Endothelial cell of umbilical vein (primary cell): ENCODE data around the gene GNPDA1. TPM values are rescaled to one million over a fixed set of nuclear protein-coding genes. Genes with fewer than 3 reads are reported as not detected.

Experiments
- BruUV-seq: library from RNA; stranded (reverse); fragments of 400-500 nt; replicated peaks from 2 replicates; lab custom pipeline; 2021; lab: Mats Ljungman, UMichigan
- CTCF ChIA-PET: fragments of 300-600, 350-600 bp; sonication (Branson Sonifier 250); formaldehyde crosslinking; loops from one replicate; lab custom pipeline; 2021; ENCODE audit warnings: antibody characterized with exemption, inconsistent platforms; lab: Charles Lee
- POLR2A ChIA-PET: fragments of 300-600, 350-600 bp; sonication (Branson Sonifier 250); formaldehyde crosslinking; loops from one replicate; lab custom pipeline; 2021; ENCODE audit warnings: antibody characterized with exemption, inconsistent platforms; lab: Charles Lee
- DNase-seq: peaks from one replicate; pipeline ENCODE4 v3.0.0-alpha.2; 2011; ENCODE audit warnings: low read depth, low spot score
- FAIRE-seq: peaks from 2 replicates; lab custom pipeline; 2011; peaks lifted over from hg19 to GRCh38; lab: Jason Lieb, UNC
- H2AFZ ChIP-seq: 2 replicates; pipeline ENCODE4 v1.6.0; 2012; ENCODE audit warnings: low read depth, low read length, control low read depth, inconsistent platforms
- H3K27ac ChIP-seq: 2 replicates; pipeline ENCODE4 v1.5.1; 2011; ENCODE audit warnings: low read depth, mild to moderate bottlenecking, control low read depth, low read length, moderate library complexity; ENCODE audit not compliant: insufficient read depth
- H3K27me3 ChIP-seq, 2 experiments: 2 replicates each; pipeline versions ENCODE4 v1.6.0 to v1.6.1; 2011; ENCODE audit warnings: low read length in 2 of 2, mixed read lengths in 1 of 2; ENCODE audit not compliant: control insufficient read depth in 2 of 2, insufficient read depth in 2 of 2
- H3K36me3 ChIP-seq, 2 experiments: 2 replicates in 1 of 2; 3 replicates in 1 of 2; pipeline ENCODE4 v1.5.1; 2011; ENCODE audit warnings: low read length in 2 of 2, mild to moderate bottlenecking in 1 of 2, moderate library complexity in 1 of 2; ENCODE audit not compliant: control insufficient read depth in 2 of 2, insufficient read depth in 2 of 2; ENCODE audit errors: extremely low read depth in 1 of 2
- H3K4me1 ChIP-seq: 3 replicates; pipeline ENCODE4 v1.5.1; 2011; ENCODE audit warnings: mild to moderate bottlenecking, low read length; ENCODE audit not compliant: control insufficient read depth, insufficient read depth; ENCODE audit errors: extremely low read depth
- H3K4me2 ChIP-seq: 2 replicates; pipeline ENCODE4 v1.6.1; 2011; ENCODE audit warnings: low read length, control low read depth, mixed read lengths; ENCODE audit not compliant: insufficient read depth
- H3K4me3 ChIP-seq, 3 experiments: fragments of 200-600 bp in 1 of 3; sonication (generic), shearing (Covaris generic) in 1 of 3; replicated peaks in 1 of 3; 2 replicates each; pipeline ENCODE4 v1.5.1; 2011 to 2016; ENCODE audit warnings: control low read depth in 3 of 3, low read length in 3 of 3, mild to moderate bottlenecking in 2 of 3, inconsistent platforms in 1 of 3, low read depth in 1 of 3, moderate library complexity in 1 of 3; ENCODE audit not compliant: insufficient read depth in 1 of 3
- H3K79me2 ChIP-seq: 2 replicates; pipeline ENCODE4 v1.6.0; 2012; ENCODE audit warnings: low read length, inconsistent platforms; ENCODE audit not compliant: control insufficient read depth, insufficient read depth
- H3K9ac ChIP-seq: replicated peaks from 2 replicates; pipeline ENCODE3; 2011; ENCODE audit warnings: low read length, control low read depth; ENCODE audit not compliant: insufficient read depth; ENCODE audit errors: extremely low read depth
- H3K9me1 ChIP-seq: replicated peaks from 3 replicates; pipeline ENCODE4 v1.6.0; 2011; ENCODE audit warnings: mild to moderate bottlenecking, low read length; ENCODE audit not compliant: control insufficient read depth, insufficient read depth; ENCODE audit errors: extremely low read depth
- H3K9me3 ChIP-seq: replicated peaks from 2 replicates; pipeline ENCODE4 v1.5.1; 2012; ENCODE audit warnings: low read length, inconsistent platforms; ENCODE audit not compliant: control insufficient read depth, insufficient read depth
- H4K20me1 ChIP-seq: replicated peaks from 2 replicates; pipeline ENCODE3; 2011; ENCODE audit warnings: mild to moderate bottlenecking, low read length; ENCODE audit not compliant: control insufficient read depth, insufficient read depth; ENCODE audit errors: extremely low read depth
- EZH2 ChIP-seq: IDR thresholded peaks from 2 replicates; pipeline ENCODE4 v1.6.1; 2012; ENCODE audit warnings: borderline replicate concordance, low read depth, mild to moderate bottlenecking, moderate library complexity, low read length, inconsistent platforms; ENCODE audit not compliant: severe bottlenecking
- FOS ChIP-seq: IDR thresholded peaks from 2 replicates; pipeline ENCODE4 v1.6.1; 2011; ENCODE audit warnings: mild to moderate bottlenecking, low read length, moderate library complexity, borderline replicate concordance; ENCODE audit not compliant: insufficient read depth
- GATA2 ChIP-seq: IDR thresholded peaks from 2 replicates; pipeline ENCODE4 v1.7.0; 2011; ENCODE audit warnings: low read depth, mild to moderate bottlenecking, moderate library complexity, mixed read lengths, low read length; ENCODE audit not compliant: insufficient read length, insufficient read depth
- JUN ChIP-seq: IDR thresholded peaks from 2 replicates; pipeline ENCODE4 v1.6.1; 2011; ENCODE audit warnings: borderline replicate concordance, low read depth; ENCODE audit not compliant: insufficient read length, insufficient read depth
- POLR2A ChIP-seq: IDR thresholded peaks from 2 replicates; pipeline ENCODE4 v1.6.1; 2012; ENCODE audit warnings: low read depth, mild to moderate bottlenecking, control low read depth, low read length
- POLR2AphosphoS5 ChIP-seq: IDR thresholded peaks from 2 replicates; pipeline ENCODE4 v1.6.1; 2012; ENCODE audit warnings: low read depth, mild to moderate bottlenecking, control low read depth, low read length, moderate library complexity; ENCODE audit not compliant: insufficient read depth
- dilution Hi-C: fragments of 300-500 bp; cut with MboI; formaldehyde crosslinking; loops from one replicate; pipeline ENCODE4 v1.15.0; 2019; ENCODE audit warnings: low sequenced_read_pairs; ENCODE audit not compliant: extremely low pct_ligation_motif_present
- intact Hi-C: fragments of 100-400 bp; cut with micrococcal nuclease; formaldehyde crosslinking; loops from one replicate; pipeline ENCODE4 v1.10.0; 2022
- polyA plus RNA-seq, 4 experiments: library from polyadenylated mRNA; depleted of rRNA in 3 of 4; stranded (reverse) in 3 of 4; unstranded in 1 of 4; fragments of >200 nt; gene quantifications; 2 replicates each; pipeline versions ENCODE4 v1.2.1 to v1.2.3, GENCODE V29; 2011 to 2012; ENCODE audit warnings: missing spikeins in 1 of 4
- total RNA-seq: library from RNA; stranded (reverse); gene quantifications from 2 replicates; pipeline ENCODE4 v1.2.3, GENCODE V29; 2021
- TF ChIP-seq, protein P1 (sequence below): IDR thresholded peaks from 2 replicates; pipeline ENCODE4 v1.6.1; 2011; ENCODE audit not compliant: insufficient read depth, insufficient read length
- TF ChIP-seq, protein P2 (sequence below), 2 donors: IDR thresholded peaks; 1 replicate in 1 of 2; 2 replicates in 1 of 2; pipeline ENCODE4 v1.5.1; 2011; ENCODE audit warnings: low read length in 2 of 2, mild to moderate bottlenecking in 2 of 2, moderate library complexity in 2 of 2, control low read depth in 1 of 2, inconsistent platforms in 1 of 2, low read depth in 1 of 2; ENCODE audit not compliant: insufficient read depth in 1 of 2; ENCODE audit errors: extremely low read depth in 1 of 2

GNPDA1 gene
- total and polyA plus RNA-seq, 2 donors (not counting 3 experiments of a cell fraction or from before 2014, with no cell fraction given): 22.5 to 49.3 TPM

DNA sequence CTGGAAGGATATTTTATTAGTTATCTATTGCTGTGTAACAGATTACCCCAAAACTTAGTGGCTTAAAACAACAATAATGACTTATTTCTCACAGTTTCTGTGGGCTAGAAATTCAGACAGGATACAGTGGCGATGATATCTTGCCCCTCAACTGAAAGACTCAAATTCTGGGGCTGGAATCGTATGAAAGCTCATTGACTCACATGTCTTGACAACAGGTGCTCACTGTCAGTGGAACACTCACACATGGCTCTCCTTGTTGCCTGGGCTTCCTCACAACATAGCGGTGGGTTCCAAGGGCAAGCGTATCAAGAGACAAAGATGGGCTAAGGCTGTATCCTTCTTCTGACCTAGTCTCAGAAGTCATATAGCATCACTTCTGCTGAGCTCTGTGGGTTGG is 3.7 kb upstream of the GNPDA1 start:
- H3K9ac ChIP-seq: no peak overlapping the region
- H3K4me2 ChIP-seq: peak overlapping the region; percentile 77
- TF ChIP-seq GATA2 (no peak), FOS (no peak), POLR2AphosphoS5 (no peak), EZH2 (no peak), JUN (no peak), POLR2A (no peak)
- TF ChIP-seq, protein P1, sequence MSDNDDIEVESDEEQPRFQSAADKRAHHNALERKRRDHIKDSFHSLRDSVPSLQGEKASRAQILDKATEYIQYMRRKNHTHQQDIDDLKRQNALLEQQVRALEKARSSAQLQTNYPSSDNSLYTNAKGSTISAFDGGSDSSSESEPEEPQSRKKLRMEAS: no peak
- TF ChIP-seq, protein P2, sequence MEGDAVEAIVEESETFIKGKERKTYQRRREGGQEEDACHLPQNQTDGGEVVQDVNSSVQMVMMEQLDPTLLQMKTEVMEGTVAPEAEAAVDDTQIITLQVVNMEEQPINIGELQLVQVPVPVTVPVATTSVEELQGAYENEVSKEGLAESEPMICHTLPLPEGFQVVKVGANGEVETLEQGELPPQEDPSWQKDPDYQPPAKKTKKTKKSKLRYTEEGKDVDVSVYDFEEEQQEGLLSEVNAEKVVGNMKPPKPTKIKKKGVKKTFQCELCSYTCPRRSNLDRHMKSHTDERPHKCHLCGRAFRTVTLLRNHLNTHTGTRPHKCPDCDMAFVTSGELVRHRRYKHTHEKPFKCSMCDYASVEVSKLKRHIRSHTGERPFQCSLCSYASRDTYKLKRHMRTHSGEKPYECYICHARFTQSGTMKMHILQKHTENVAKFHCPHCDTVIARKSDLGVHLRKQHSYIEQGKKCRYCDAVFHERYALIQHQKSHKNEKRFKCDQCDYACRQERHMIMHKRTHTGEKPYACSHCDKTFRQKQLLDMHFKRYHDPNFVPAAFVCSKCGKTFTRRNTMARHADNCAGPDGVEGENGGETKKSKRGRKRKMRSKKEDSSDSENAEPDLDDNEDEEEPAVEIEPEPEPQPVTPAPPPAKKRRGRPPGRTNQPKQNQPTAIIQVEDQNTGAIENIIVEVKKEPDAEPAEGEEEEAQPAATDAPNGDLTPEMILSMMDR (IDR thresholded peaks at IDR 0.05; ENCODE audit: extremely low read depth in 1 of 2, insufficient read depth in 1 of 2, low read depth in 1 of 2, low read length in 2 of 2): no peak
- FAIRE-seq (no peak), DNase-seq (peak; percentile 11)
- no peaks in the 10 kb centered on the region for H3K9me1 ChIP-seq
- peak overlapping the region; percentile 93 for H3K27ac ChIP-seq
- no peaks in the 10 kb centered on the region for H3K9me3 ChIP-seq
- no peak overlapping the region for H3K4me3 ChIP-seq
- H3K27me3 ChIP-seq: no peaks in the 10 kb centered on the region
- no TSS peak for BruUV-seq
- CTCF ChIA-PET: interaction anchor here (0.6 to 10.0 kb wide), 10 partner anchors 9 to 128 kb away, joined by 3 to 122 read pairs (median 6); partner anchors contain the start of gene NDFIP1
- POLR2A ChIA-PET: interaction anchor here (0.6 kb wide), 1 partner anchor 127 kb away, joined by 4 read pairs; no protein-coding TSS in a partner anchor
- H2AFZ ChIP-seq: no peak overlapping the region
- dilution Hi-C loops (no loop called here), intact Hi-C loops (loop anchor here (2.0 to 10.0 kb wide), 3 partner anchors 36 to 338 kb away; partner anchors contain the start of gene SPRY4)
- H3K36me3 ChIP-seq: no peaks in the 10 kb centered on the region
- H3K79me2 ChIP-seq: no peaks in the 10 kb centered on the region
- peaks cover 45% of the 10 kb centered on the region for H3K4me1 ChIP-seq
- H4K20me1 ChIP-seq: no peaks in the 10 kb centered on the region
